DMS 273 (cell line): Measurements from ENCODE around the gene PAFAH2.
"Not testable (repeated sequence)": the region's sequence is repeated elsewhere in the genome, so short reads cannot be mapped to it uniquely, and the experiment has no call there.

Experiments
- DNase-seq: peaks from one replicate; lab custom pipeline; 2025; ENCODE audit not compliant: unreplicated experiment; lab: John Stamatoyannopoulos, UW

PAFAH2 gene

GRCh38 chr1:25933479-25934365 lies 64.1 kb downstream of the PAFAH2 start:
- no peak for DNase-seq

GRCh38 chr1:25932811-25933400 lies 65.0 kb downstream of the PAFAH2 start:
- not testable (repeated sequence) for DNase-seq

- no peak for DNase-seq
Observed at GRCh38 chr1:25932321-25932720, 65.5 kb downstream of the PAFAH2 start.

- no peak for DNase-seq
Observed at GRCh38 chr1:25929016-25929415, 68.8 kb downstream of the PAFAH2 start.

- DNase-seq: peak; percentile 91
Observed at GRCh38 chr1:25927521-25928265, 70.2 kb downstream of the PAFAH2 start.

- DNase-seq: peak; percentile 72
Observed at GRCh38 chr1:25926731-25927496, 70.9 kb downstream of the PAFAH2 start.

- no peak for DNase-seq
Observed at GRCh38 chr1:25924454-25924853, 73.4 kb downstream of the PAFAH2 start.

GRCh38 chr1:25922971-25923552 lies 74.8 kb downstream of the PAFAH2 start:
- peak; percentile 60 for DNase-seq

GRCh38 chr1:25922056-25922970 lies 75.5 kb downstream of the PAFAH2 start:
- peak; percentile 60 for DNase-seq

- DNase-seq: no peak
Observed at GRCh38 chr1:25918615-25919014, 79.2 kb downstream of the PAFAH2 start.

- DNase-seq: peak; percentile 42
Observed at GRCh38 chr1:25917996-25918395, 79.9 kb downstream of the PAFAH2 start.

GRCh38 chr1:25916460-25916859 lies 81.4 kb downstream of the PAFAH2 start:
- DNase-seq: no peak

GRCh38 chr1:25914074-25914995 lies 83.5 kb downstream of the PAFAH2 start:
- DNase-seq: peak; percentile 72

GRCh38 chr1:25913206-25913605 lies 84.7 kb downstream of the PAFAH2 start:
- no peak for DNase-seq

- DNase-seq: no peak
Observed at GRCh38 chr1:25912076-25912831, 85.6 kb downstream of the PAFAH2 start.

- DNase-seq: no peak
Observed at GRCh38 chr1:25911162-25911561, 86.7 kb downstream of the PAFAH2 start.
